HG03135 (cell line): Measurements from ENCODE around the gene CAMTA1.

Experiments
- ATAC-seq: cut with Tn5 transposase; IDR thresholded peaks from one replicate; pipeline ENCODE4 v1.9.1; 2021; ENCODE audit warnings: mild to moderate bottlenecking, moderate library complexity; ENCODE audit not compliant: unreplicated experiment

Gene CAMTA1

GRCh38 chr1:7348073-7348472 is 562.8 kb downstream of the CAMTA1 start:
- no peak for ATAC-seq

DNA sequence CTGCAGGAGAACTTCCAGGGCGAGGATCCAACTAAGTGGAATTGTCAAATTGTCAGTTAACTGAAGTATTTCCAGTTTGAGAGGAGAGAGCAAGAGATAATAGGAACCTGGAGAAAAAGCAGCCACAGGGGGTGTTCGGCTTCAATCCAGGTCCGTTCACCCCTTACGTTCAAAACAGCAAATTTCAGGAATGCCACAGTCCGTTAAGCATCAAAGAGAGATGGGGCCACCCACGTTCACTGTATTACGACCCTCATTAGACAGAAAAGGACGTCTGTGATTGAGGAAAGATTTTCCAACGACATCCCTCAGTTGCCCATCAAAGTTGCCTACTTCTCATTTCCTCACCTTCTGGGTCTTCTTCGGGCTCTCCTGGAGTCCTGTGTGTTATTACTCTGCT is 563.3 kb downstream of the CAMTA1 start:
- no peak for ATAC-seq

GRCh38 chr1:7350804-7351203 is 565.5 kb downstream of the CAMTA1 start:
- no peak for ATAC-seq

GRCh38 chr1:7351649-7352048 is 566.4 kb downstream of the CAMTA1 start:
- no peak for ATAC-seq

- ATAC-seq = no peak
These were observed 567.1 kb downstream of the CAMTA1 start for GRCh38 chr1:7352364-7352763.

DNA sequence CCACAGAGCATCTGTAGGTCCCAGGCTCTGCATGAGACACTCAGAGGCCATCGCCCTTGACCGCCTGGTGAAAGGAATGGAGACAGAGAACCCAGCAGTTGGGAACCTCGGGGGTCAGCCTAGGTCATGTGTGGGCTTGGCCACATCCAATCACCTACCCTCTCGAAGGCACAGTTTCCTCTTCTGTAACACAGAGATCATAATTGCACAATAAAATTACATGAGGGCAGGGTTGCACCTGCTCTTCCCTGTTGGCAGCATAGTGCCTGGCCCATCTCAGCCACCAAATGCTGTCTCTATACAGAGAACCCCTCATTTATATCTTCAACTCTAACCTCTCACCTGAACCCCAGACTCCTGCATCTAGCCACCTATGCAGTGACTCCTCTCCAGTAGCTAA is 567.7 kb downstream of the CAMTA1 start:
- no peak for ATAC-seq

GRCh38 chr1:7355646-7356045 is 570.4 kb downstream of the CAMTA1 start:
- ATAC-seq = no peak

DNA sequence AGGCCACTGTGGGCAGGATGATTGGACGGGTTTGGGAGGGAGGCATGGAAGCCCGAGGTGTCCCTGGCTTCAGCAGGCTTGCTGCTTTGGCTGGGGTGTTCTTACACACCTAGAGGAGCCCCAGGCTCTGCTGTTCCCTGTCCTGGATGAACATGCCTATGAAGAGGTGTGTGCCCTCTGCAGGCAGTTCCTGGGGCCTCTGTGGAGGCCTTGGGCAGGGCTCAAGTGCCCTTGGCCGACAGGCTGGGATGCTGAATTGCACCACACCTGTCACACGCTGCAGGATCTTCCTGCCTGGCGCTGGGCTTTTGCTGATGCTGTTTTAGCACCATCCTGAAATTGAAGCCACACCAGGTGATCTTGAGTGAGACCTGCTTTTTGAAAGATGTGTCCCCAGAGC is 570.8 kb downstream of the CAMTA1 start:
- no peak for ATAC-seq

DNA sequence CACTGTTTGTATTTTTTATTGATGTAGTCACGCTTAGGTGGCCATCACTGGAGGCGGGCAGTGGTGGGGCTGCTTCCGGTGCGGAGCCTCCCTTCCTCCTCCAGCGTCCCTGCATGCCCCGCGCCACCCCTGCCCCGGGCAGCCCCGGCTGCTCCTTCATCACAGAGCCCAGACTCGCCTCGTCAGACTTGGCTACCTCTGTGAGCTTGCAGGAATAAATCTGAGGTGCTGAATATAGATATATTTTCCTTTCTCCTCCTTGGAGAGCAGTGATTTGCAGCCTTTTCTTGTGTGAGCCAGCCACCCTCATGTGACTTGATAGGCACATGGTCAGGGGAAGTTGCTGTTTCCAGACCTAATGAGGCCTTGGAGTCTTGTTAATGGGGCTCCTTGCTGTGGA is 573.2 kb downstream of the CAMTA1 start:
- ATAC-seq = no peak

DNA sequence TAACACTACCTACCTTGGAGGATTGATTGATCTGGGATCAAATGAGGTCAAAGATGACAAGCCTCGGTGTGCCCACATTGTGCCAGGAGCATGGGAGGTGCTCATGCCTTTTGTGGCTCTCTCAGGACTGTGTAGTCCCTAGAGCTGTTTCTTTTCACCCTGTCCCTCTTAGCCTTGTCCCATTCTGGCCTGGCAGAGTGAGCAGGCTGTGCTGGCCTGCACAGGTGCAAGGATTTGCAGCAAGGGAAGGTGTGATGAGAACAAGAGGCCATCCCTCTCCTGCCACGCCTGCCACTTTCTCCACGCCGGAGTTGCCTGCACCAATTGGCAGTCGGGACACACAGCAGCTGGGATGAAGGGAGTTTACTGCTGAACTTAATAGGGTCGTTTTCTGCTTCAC is 575.3 kb downstream of the CAMTA1 start:
- ATAC-seq = no peak

DNA sequence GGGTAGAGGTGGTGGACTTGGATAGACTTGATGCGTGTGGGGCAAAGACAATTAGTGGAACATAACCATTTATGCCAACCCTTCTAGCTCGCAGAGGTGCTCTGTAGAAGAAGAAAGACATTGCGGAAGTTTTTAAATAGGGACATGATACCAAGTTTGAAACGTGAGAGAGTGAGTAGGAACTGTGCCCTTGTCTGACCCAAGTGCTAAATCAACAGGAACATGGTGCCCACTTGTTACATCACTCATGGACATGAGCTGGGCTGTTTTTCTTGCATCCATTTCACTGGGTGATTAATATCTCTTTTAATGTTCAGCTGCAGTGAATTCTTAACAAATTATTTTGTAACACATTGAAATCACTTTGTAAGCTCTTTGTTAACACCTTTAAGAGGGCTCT is 577.7 kb downstream of the CAMTA1 start:
- no peak for ATAC-seq

GRCh38 chr1:7363450-7363849 is 578.2 kb downstream of the CAMTA1 start:
- ATAC-seq = no peak

GRCh38 chr1:7365706-7366105 is 580.5 kb downstream of the CAMTA1 start:
- no peak for ATAC-seq

GRCh38 chr1:7366286-7366954 is 581.2 kb downstream of the CAMTA1 start:
- no peak for ATAC-seq

- no peak for ATAC-seq
These were observed 581.9 kb downstream of the CAMTA1 start for GRCh38 chr1:7366955-7367665.

- ATAC-seq = no peak
These were observed 584.6 kb downstream of the CAMTA1 start for GRCh38 chr1:7369866-7370265.

DNA sequence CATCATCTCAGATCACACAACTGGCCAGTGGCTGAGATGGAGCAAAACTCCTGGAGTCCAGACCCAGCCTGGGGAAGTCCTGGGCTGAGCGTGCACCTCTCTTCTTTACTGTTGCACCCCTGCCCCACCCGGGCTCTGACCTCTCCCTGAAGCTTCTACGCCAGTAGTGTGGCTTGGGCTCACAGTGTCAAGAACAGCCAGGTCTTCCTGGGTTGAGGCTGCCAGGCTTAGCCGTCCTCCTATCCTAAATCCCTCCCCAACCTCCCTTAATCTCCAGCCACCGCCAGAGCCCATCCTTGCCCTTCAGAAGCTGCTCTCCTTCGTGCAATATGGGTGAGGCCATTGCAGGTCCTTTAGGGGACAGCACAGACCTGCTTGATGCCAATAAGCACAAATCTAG is 586.7 kb downstream of the CAMTA1 start:
- no peak for ATAC-seq

- no peak for ATAC-seq
These were observed 587.3 kb downstream of the CAMTA1 start for GRCh38 chr1:7372477-7373120.

GRCh38 chr1:7373251-7373650 is 588.0 kb downstream of the CAMTA1 start:
- no peak for ATAC-seq

- ATAC-seq = no peak
These were observed 588.8 kb downstream of the CAMTA1 start for GRCh38 chr1:7373876-7374562.

- ATAC-seq = no peak
These were observed 589.4 kb downstream of the CAMTA1 start for GRCh38 chr1:7374563-7375160.
